Epithelial cell of esophagus (primary cell): ENCODE results near the gene AAGAB.

Experiments
- DNase-seq: peaks from one replicate; pipeline ENCODE4 v3.0.0; 2010; ENCODE audit warnings: low read depth
- H3K4me3 ChIP-seq: 2 replicates; pipeline ENCODE4 v1.5.1; 2011; ENCODE audit warnings: mild to moderate bottlenecking, low read length, control low read depth
- TF ChIP-seq, protein P1 (sequence below): IDR thresholded peaks from 2 replicates; pipeline ENCODE4 v1.5.1; 2011; ENCODE audit warnings: low read depth, mild to moderate bottlenecking, low read length, control low read depth, inconsistent platforms; ENCODE audit not compliant: insufficient read depth; ENCODE audit errors: missing control alignments

Gene AAGAB

DNA sequence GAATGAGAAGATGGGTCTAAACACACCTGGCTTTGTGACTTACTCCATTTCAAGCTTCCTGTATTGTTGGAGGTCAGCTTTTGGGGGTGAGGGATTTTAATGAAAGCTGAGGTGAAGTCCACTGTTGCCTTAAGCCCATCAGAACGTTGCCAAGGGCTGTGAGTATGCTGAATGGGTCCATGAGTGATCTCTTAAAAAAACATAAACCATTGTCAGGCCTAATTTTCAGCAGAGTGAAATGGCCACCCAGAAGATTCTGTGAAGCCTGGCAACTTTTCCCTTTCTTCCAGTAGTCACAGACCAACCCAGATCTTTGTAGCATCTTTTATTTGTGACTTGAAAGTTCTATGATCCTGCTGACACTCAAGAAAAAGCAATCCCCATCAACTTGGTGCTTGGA lies 102.0 kb downstream of the AAGAB start:
- H3K4me3 ChIP-seq, result no peak overlapping the region
- no peak for DNase-seq
- TF ChIP-seq, protein P1, sequence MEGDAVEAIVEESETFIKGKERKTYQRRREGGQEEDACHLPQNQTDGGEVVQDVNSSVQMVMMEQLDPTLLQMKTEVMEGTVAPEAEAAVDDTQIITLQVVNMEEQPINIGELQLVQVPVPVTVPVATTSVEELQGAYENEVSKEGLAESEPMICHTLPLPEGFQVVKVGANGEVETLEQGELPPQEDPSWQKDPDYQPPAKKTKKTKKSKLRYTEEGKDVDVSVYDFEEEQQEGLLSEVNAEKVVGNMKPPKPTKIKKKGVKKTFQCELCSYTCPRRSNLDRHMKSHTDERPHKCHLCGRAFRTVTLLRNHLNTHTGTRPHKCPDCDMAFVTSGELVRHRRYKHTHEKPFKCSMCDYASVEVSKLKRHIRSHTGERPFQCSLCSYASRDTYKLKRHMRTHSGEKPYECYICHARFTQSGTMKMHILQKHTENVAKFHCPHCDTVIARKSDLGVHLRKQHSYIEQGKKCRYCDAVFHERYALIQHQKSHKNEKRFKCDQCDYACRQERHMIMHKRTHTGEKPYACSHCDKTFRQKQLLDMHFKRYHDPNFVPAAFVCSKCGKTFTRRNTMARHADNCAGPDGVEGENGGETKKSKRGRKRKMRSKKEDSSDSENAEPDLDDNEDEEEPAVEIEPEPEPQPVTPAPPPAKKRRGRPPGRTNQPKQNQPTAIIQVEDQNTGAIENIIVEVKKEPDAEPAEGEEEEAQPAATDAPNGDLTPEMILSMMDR, result no peak
